ENCODE results near the gene NOD1.

- TF ChIP-seq CTCF (IDR thresholded peaks at IDR 0.05) (no peak), POLR2A (IDR thresholded peaks at IDR 0.05) (no peak)
Observed at GRCh38 chr7:30468791-30469190, 9.8 kb downstream of the NOD1 start.
